ENCODE data around the gene KLK13.

- TF ChIP-seq POLR2A (IDR thresholded peaks at IDR 0.05) (no peak), CTCF (IDR thresholded peaks at IDR 0.05) (no peak)
These were observed at the start of gene KLK13 for GRCh38 chr19:51064534-51065220.
